Lower leg skin (tissue), 3 donors: Measurements from ENCODE around the gene PANK3.

Experiments
- CTCF ChIP-seq, 3 donors: fragments of 450-650 bp; IDR thresholded peaks; one replicate each; pipeline ENCODE4 v1.5.1; 2016; ENCODE audit warnings: antibody characterized with exemption in 3 of 3, mild to moderate bottlenecking in 3 of 3, moderate library complexity in 2 of 3
- POLR2A ChIP-seq, 2 donors: fragments of 450-650 bp; IDR thresholded peaks; one replicate each; pipeline ENCODE4 v1.6.1; 2016 to 2017; ENCODE audit warnings: antibody characterized with exemption in 2 of 2, mild to moderate bottlenecking in 1 of 2, moderate library complexity in 1 of 2

- TF ChIP-seq POLR2A (IDR thresholded peaks at IDR 0.05) (no peak), CTCF (IDR thresholded peaks at IDR 0.05) (no peak)
Measured at GRCh38 chr5:168550656-168551055, 28.5 kb downstream of the PANK3 start.
